ENCODE results near the gene RGS9.

The RGS9 gene

GRCh38 chr17:65155622-65156021, 18.5 kb downstream of the RGS9 start:
- no peak for TF ChIP-seq CTCF (IDR thresholded peaks at IDR 0.05; ENCODE audit: low read depth, low read length)
- no peak for DNase-seq (ENCODE audit: low read depth in 2 of 2)
- H3K4me3 ChIP-seq (replicated peaks in 1 of 2; ENCODE audit: low read depth in 2 of 2, low read length in 2 of 2), result no peak overlapping the region

- no peak overlapping the region for H3K4me3 ChIP-seq (replicated peaks in 1 of 2; ENCODE audit: low read depth in 2 of 2, low read length in 2 of 2)
- TF ChIP-seq CTCF (IDR thresholded peaks at IDR 0.05; ENCODE audit: low read depth, low read length), result no peak
- DNase-seq (ENCODE audit: low read depth in 2 of 2), result no peak
Measured at GRCh38 chr17:65156185-65156834, 19.1 kb downstream of the RGS9 start.

GRCh38 chr17:65156835-65157565, 19.8 kb downstream of the RGS9 start:
- DNase-seq (ENCODE audit: low read depth in 2 of 2), result no peak
- H3K4me3 ChIP-seq (replicated peaks in 1 of 2; ENCODE audit: low read depth in 2 of 2, low read length in 2 of 2), result no peak overlapping the region

GRCh38 chr17:65158041-65158440, 20.9 kb downstream of the RGS9 start:
- no peak overlapping the region for H3K4me3 ChIP-seq (replicated peaks in 1 of 2; ENCODE audit: low read depth in 2 of 2, low read length in 2 of 2)
- DNase-seq (ENCODE audit: low read depth in 2 of 2), result no peak
- no peak for TF ChIP-seq CTCF (IDR thresholded peaks at IDR 0.05; ENCODE audit: low read depth, low read length)

More at GRCh38 chr17:65156835-65157565, 19.8 kb downstream of the RGS9 start:
- no peak for TF ChIP-seq CTCF (IDR thresholded peaks at IDR 0.05; ENCODE audit: low read depth, low read length)

GRCh38 chr17:65158622-65159021, 21.5 kb downstream of the RGS9 start:
- no peak for DNase-seq (ENCODE audit: low read depth in 2 of 2)
- TF ChIP-seq CTCF (IDR thresholded peaks at IDR 0.05; ENCODE audit: low read depth, low read length), result no peak
- H3K4me3 ChIP-seq (replicated peaks in 1 of 2; ENCODE audit: low read depth in 2 of 2, low read length in 2 of 2), result no peak overlapping the region

GRCh38 chr17:65160516-65160915, 23.3 kb downstream of the RGS9 start:
- H3K4me3 ChIP-seq (replicated peaks in 1 of 2; ENCODE audit: low read depth in 2 of 2, low read length in 2 of 2), result no peak overlapping the region
- DNase-seq (ENCODE audit: low read depth in 2 of 2), result no peak
- TF ChIP-seq CTCF (IDR thresholded peaks at IDR 0.05; ENCODE audit: low read depth, low read length), result no peak

Measured in cardiac fibroblast (primary cell).